ENCODE data around the gene TMEM44. TPM values are rescaled to one million over a fixed set of nuclear protein-coding genes. Genes with fewer than 3 reads are reported as not detected.
"Not testable (repeated sequence)": the region's sequence is repeated elsewhere in the genome, so short reads cannot be mapped to it uniquely, and the experiment has no call there.

The TMEM44 gene
- total RNA-seq, 6 experiments from 2014 or later, result 11.8 to 14.0 (median 13.2) TPM

- Mint-ChIP-seq H3K4me3 (no peak overlapping the region), H3K9me3 (no peaks in the 10 kb centered on the region), H3K4me1 (ENCODE audit: low read depth) (no peaks in the 10 kb centered on the region), H3K36me3 (ENCODE audit: low read depth) (peaks cover 10% of the 10 kb centered on the region; the same call in 1 of the 2 replicates), H3K27ac (no peak overlapping the region), H3K27me3 (ENCODE audit: insufficient read depth) (peaks cover 3% of the 10 kb centered on the region)
- no peak for TF ChIP-seq CTCF (IDR thresholded peaks at IDR 0.05)
- DNase-seq, result no peak
Measured at GRCh38 chr3:194609601-194610000, 23.6 kb downstream of the TMEM44 start.

GRCh38 chr3:194608981-194609380, 24.2 kb downstream of the TMEM44 start:
- no peak for DNase-seq
- peaks cover 3% of the 10 kb centered on the region for H3K27me3 Mint-ChIP-seq (ENCODE audit: insufficient read depth)
- H3K27ac Mint-ChIP-seq, result no peak overlapping the region
- no peak overlapping the region for H3K4me3 Mint-ChIP-seq
- no peak for TF ChIP-seq CTCF (IDR thresholded peaks at IDR 0.05)
- H3K4me1 Mint-ChIP-seq (ENCODE audit: low read depth), result no peaks in the 10 kb centered on the region
- peaks cover 5% of the 10 kb centered on the region; the same call in 1 of the 2 replicates for H3K36me3 Mint-ChIP-seq (ENCODE audit: low read depth)
- no peaks in the 10 kb centered on the region for H3K9me3 Mint-ChIP-seq

GRCh38 chr3:194607592-194608389, 25.4 kb downstream of the TMEM44 start:
- H3K4me3 Mint-ChIP-seq, result no peak overlapping the region
- no peak overlapping the region for H3K27ac Mint-ChIP-seq
- no peaks in the 10 kb centered on the region for H3K4me1 Mint-ChIP-seq (ENCODE audit: low read depth)
- no peak for TF ChIP-seq CTCF (IDR thresholded peaks at IDR 0.05)
- peaks cover 3% of the 10 kb centered on the region for H3K27me3 Mint-ChIP-seq (ENCODE audit: insufficient read depth)
- no peaks in the 10 kb centered on the region for H3K9me3 Mint-ChIP-seq
- peaks cover 4% of the 10 kb centered on the region; the same call in 1 of the 2 replicates for H3K36me3 Mint-ChIP-seq (ENCODE audit: low read depth)
- no peak for DNase-seq

- no peak for DNase-seq
- Mint-ChIP-seq H3K27me3 (ENCODE audit: insufficient read depth) (peaks cover 3% of the 10 kb centered on the region), H3K4me1 (ENCODE audit: low read depth) (no peaks in the 10 kb centered on the region), H3K27ac (no peak overlapping the region), H3K36me3 (ENCODE audit: low read depth) (peaks cover 5% of the 10 kb centered on the region; the same call in 1 of the 2 replicates), H3K9me3 (no peaks in the 10 kb centered on the region), H3K4me3 (no peak overlapping the region)
- TF ChIP-seq CTCF (IDR thresholded peaks at IDR 0.05), result no peak
Measured at GRCh38 chr3:194606941-194607340, 26.3 kb downstream of the TMEM44 start.

GRCh38 chr3:194606163-194606562, 27.1 kb downstream of the TMEM44 start:
- no peak for TF ChIP-seq CTCF (IDR thresholded peaks at IDR 0.05)
- Mint-ChIP-seq H3K36me3 (ENCODE audit: low read depth) (peaks cover 9% of the 10 kb centered on the region; the same call in 1 of the 2 replicates), H3K27me3 (ENCODE audit: insufficient read depth) (peaks cover 3% of the 10 kb centered on the region), H3K4me3 (no peak overlapping the region), H3K9me3 (no peaks in the 10 kb centered on the region), H3K27ac (no peak overlapping the region), H3K4me1 (ENCODE audit: low read depth) (no peaks in the 10 kb centered on the region)
- no peak for DNase-seq

- not testable (repeated sequence) for H3K4me3 Mint-ChIP-seq; H3K27me3 Mint-ChIP-seq (ENCODE audit: insufficient read depth); H3K9me3 Mint-ChIP-seq; H3K4me1 Mint-ChIP-seq (ENCODE audit: low read depth); H3K36me3 Mint-ChIP-seq (ENCODE audit: low read depth); DNase-seq; H3K27ac Mint-ChIP-seq
Measured at GRCh38 chr3:194605314-194605713, 27.9 kb downstream of the TMEM44 start.
